ENCODE data around the gene PSG4.
"Not testable (repeated sequence)": the region's sequence is repeated elsewhere in the genome, so short reads cannot be mapped to it uniquely, and the experiment has no call there.

The PSG4 gene

GRCh38 chr19:43197666-43198397 is 7.6 kb downstream of the PSG4 start:
- DNase-seq (ENCODE audit: low read depth) = not testable (repeated sequence)

- DNase-seq (ENCODE audit: low read depth) = not testable (repeated sequence)
Observed at GRCh38 chr19:43194397-43194796, 11.0 kb downstream of the PSG4 start.

- not testable (repeated sequence) for DNase-seq (ENCODE audit: low read depth)
Observed at GRCh38 chr19:43192381-43193155, 12.9 kb downstream of the PSG4 start.

GRCh38 chr19:43188092-43188491 is 17.3 kb downstream of the PSG4 start:
- DNase-seq (ENCODE audit: low read depth) = not testable (repeated sequence)

GRCh38 chr19:43186311-43186935 is 19.0 kb downstream of the PSG4 start, which contains the start of gene PSG5:
Gene PSG5, minus strand, starts transcription at chr19:43186536. Its CDS starts 131 bp downstream, at chr19:43186405.
- DNase-seq (ENCODE audit: low read depth) = not testable (repeated sequence)

- DNase-seq (ENCODE audit: low read depth) = peak; percentile 47
Observed at GRCh38 chr19:43181869-43182771, 23.3 kb downstream of the PSG4 start.

GRCh38 chr19:43179569-43180147 is 25.8 kb downstream of the PSG4 start:
- DNase-seq (ENCODE audit: low read depth) = not testable (repeated sequence)

GRCh38 chr19:43178577-43178976 is 26.9 kb downstream of the PSG4 start:
- not testable (repeated sequence) for DNase-seq (ENCODE audit: low read depth)

- DNase-seq (ENCODE audit: low read depth) = not testable (repeated sequence)
Observed at GRCh38 chr19:43165906-43166305, 39.5 kb downstream of the PSG4 start.

GRCh38 chr19:43163135-43163534 is 42.3 kb downstream of the PSG4 start:
- not testable (repeated sequence) for DNase-seq (ENCODE audit: low read depth)

GRCh38 chr19:43162261-43162660 is 43.2 kb downstream of the PSG4 start:
- not testable (repeated sequence) for DNase-seq (ENCODE audit: low read depth)

GRCh38 chr19:43152214-43152613 is 53.2 kb downstream of the PSG4 start:
- DNase-seq (ENCODE audit: low read depth) = no peak

GRCh38 chr19:43149788-43150187 is 55.6 kb downstream of the PSG4 start:
- DNase-seq (ENCODE audit: low read depth) = not testable (repeated sequence)

- DNase-seq (ENCODE audit: low read depth) = peak; percentile 61
Observed at GRCh38 chr19:43148233-43148632, 57.2 kb downstream of the PSG4 start.

Measured in stromal cell of bone marrow (primary cell).